Measurements from ENCODE around the gene TRIM26. TPM values are rescaled to one million over a fixed set of nuclear protein-coding genes. Genes with fewer than 3 reads are reported as not detected.

Gene TRIM26
- polyA plus RNA-seq, 1 of the 3 experiments (the other 2 are of a cell fraction), result 26.1 TPM

GRCh38 chr6:30163918-30164654, 49.1 kb downstream of the TRIM26 start:
- Histone ChIP-seq H4K20me1 (ENCODE audit: insufficient read depth) (no peaks in the 10 kb centered on the region), H3K27me3 (ENCODE audit: insufficient read depth) (peaks cover 66% of the 10 kb centered on the region; the same call in 1 of the 2 replicates), H3K4me1 (ENCODE audit: control insufficient read depth in 1 of 2, insufficient read depth in 2 of 2, low read depth in 1 of 2, low read length in 1 of 2) (no peaks in the 10 kb centered on the region; a peak in 1 of 4 replicates), H3F3A (replicated peaks; ENCODE audit: insufficient read depth) (no peaks in the 10 kb centered on the region), H3K79me2 (ENCODE audit: insufficient read depth) (no peaks in the 10 kb centered on the region), H3K9me3 (no peaks in the 10 kb centered on the region), H3K4me3 (ENCODE audit: low read depth in 2 of 2, low read length in 1 of 2) (no peak overlapping the region), H2AFZ (ENCODE audit: low read depth) (no peak overlapping the region), H3K36me3 (replicated peaks in 1 of 2; ENCODE audit: control insufficient read depth in 1 of 2, insufficient read depth in 2 of 2, low read length in 1 of 2) (no peaks in the 10 kb centered on the region), H3K9me2 (no peaks in the 10 kb centered on the region), H3K4me2 (no peak overlapping the region), H3K27ac (ENCODE audit: low read depth in 2 of 2, low read length in 1 of 2) (no peak overlapping the region), H3K9ac (no peak overlapping the region)
- CTCF ChIA-PET, result interaction anchor here (0.6 to 1.4 kb wide), 3 partner anchors 61 to 698 kb away, joined by 3 to 6 read pairs (median 4); no protein-coding TSS in a partner anchor
- no peak for DNase-seq
- POLR2A ChIA-PET, result no interaction called here
- 18% methylated on average over 8 of the region's 16 CpGs for WGBS (ENCODE audit: low lambda C conversion rate)
- TF ChIP-seq MEF2A (IDR thresholded peaks at IDR 0.05; ENCODE audit: borderline replicate concordance, low read depth) (no peak), YY1 (IDR thresholded peaks at IDR 0.05; ENCODE audit: low read depth) (no peak), MXI1 (IDR thresholded peaks at IDR 0.05; ENCODE audit: low read depth, low read length) (no peak), GATA2 (CRISPR knock-in tag; IDR thresholded peaks at IDR 0.05) (no peak), FOSL2 (IDR thresholded peaks at IDR 0.05; ENCODE audit: borderline replicate concordance, low read depth) (no peak), RCOR1 (IDR thresholded peaks at IDR 0.05; ENCODE audit: low read length) (no peak), SMC3 (IDR thresholded peaks at IDR 0.05; ENCODE audit: low read depth, low read length) (no peak), SIN3A (IDR thresholded peaks at IDR 0.05; ENCODE audit: borderline replicate concordance, low read depth, low read length) (no peak), TCF12 (IDR thresholded peaks at IDR 0.05) (no peak), CTCF (IDR thresholded peaks at IDR 0.05) (no peak), NRF1 (IDR thresholded peaks at IDR 0.05; ENCODE audit: low read depth, low read length) (no peak), EP300 (IDR thresholded peaks at IDR 0.05; ENCODE audit: borderline replicate concordance in 1 of 2, low read depth in 1 of 2, low read length in 1 of 2) (no peak), IRF3 (IDR thresholded peaks at IDR 0.05; ENCODE audit: low read depth, low read length) (no peak), PBX3 (IDR thresholded peaks at IDR 0.05) (no peak), GABPA (IDR thresholded peaks at IDR 0.05; ENCODE audit: low read depth) (no peak), CHD2 (IDR thresholded peaks at IDR 0.05; ENCODE audit: low read length, partially characterized antibody) (no peak), ELF1 (IDR thresholded peaks at IDR 0.05) (no peak)
- TF ChIP-seq, protein P1, sequence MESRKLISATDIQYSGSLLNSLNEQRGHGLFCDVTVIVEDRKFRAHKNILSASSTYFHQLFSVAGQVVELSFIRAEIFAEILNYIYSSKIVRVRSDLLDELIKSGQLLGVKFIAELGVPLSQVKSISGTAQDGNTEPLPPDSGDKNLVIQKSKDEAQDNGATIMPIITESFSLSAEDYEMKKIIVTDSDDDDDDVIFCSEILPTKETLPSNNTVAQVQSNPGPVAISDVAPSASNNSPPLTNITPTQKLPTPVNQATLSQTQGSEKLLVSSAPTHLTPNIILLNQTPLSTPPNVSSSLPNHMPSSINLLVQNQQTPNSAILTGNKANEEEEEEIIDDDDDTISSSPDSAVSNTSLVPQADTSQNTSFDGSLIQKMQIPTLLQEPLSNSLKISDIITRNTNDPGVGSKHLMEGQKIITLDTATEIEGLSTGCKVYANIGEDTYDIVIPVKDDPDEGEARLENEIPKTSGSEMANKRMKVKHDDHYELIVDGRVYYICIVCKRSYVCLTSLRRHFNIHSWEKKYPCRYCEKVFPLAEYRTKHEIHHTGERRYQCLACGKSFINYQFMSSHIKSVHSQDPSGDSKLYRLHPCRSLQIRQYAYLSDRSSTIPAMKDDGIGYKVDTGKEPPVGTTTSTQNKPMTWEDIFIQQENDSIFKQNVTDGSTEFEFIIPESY (IDR thresholded peaks at IDR 0.05; ENCODE audit: borderline replicate concordance, low read depth), result no peak
- TF ChIP-seq, protein P2, sequence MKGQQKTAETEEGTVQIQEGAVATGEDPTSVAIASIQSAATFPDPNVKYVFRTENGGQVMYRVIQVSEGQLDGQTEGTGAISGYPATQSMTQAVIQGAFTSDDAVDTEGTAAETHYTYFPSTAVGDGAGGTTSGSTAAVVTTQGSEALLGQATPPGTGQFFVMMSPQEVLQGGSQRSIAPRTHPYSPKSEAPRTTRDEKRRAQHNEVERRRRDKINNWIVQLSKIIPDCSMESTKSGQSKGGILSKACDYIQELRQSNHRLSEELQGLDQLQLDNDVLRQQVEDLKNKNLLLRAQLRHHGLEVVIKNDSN (IDR thresholded peaks at IDR 0.05; ENCODE audit: borderline replicate concordance, low read depth), result no peak
- TF ChIP-seq, protein P3, sequence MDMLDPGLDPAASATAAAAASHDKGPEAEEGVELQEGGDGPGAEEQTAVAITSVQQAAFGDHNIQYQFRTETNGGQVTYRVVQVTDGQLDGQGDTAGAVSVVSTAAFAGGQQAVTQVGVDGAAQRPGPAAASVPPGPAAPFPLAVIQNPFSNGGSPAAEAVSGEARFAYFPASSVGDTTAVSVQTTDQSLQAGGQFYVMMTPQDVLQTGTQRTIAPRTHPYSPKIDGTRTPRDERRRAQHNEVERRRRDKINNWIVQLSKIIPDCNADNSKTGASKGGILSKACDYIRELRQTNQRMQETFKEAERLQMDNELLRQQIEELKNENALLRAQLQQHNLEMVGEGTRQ (IDR thresholded peaks at IDR 0.05; ENCODE audit: borderline replicate concordance, low read depth, low read length), result no peak

All from SK-N-SH (cell line).